ENCODE measurements around the gene ZNF385C. TPM values are rescaled to one million over a fixed set of nuclear protein-coding genes. Genes with fewer than 3 reads are reported as not detected.

ZNF385C gene
- total RNA-seq, 1 donor from 2014 or later: 1.3 TPM

DNA sequence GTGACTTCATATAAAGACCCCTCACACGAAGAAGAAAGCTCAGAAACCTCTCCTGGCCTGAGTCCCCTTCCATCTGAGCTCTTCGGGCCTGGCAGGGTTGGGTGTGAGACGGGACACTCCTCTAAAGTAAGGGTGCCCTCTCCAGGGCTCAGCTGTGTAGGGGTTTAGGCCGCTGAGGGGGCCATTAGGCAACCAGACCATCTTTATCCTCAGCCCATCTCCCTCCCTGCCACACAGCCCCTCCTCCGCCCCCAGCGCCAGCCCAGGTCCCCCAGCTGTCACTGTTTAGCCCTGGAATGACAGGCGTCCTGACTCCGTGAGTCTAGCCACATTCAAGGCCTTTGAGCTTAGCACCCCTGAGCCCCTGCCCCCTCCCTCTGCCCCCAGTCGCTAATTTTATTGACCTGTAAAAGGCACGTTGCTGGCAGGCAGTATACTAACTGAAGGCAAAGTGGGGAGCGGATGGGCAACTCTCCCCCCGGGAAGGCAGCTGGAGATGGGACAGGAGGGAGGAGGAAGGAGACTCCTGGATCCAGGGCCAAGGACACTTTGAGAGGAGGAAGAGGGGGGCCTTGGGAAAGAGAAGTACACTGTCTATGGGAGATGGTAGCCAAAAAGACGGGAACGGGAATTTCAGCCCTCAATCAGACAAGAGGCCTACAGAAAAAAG is 592 bp upstream of the ZNF385C start:
- TF ChIP-seq, protein P1, sequence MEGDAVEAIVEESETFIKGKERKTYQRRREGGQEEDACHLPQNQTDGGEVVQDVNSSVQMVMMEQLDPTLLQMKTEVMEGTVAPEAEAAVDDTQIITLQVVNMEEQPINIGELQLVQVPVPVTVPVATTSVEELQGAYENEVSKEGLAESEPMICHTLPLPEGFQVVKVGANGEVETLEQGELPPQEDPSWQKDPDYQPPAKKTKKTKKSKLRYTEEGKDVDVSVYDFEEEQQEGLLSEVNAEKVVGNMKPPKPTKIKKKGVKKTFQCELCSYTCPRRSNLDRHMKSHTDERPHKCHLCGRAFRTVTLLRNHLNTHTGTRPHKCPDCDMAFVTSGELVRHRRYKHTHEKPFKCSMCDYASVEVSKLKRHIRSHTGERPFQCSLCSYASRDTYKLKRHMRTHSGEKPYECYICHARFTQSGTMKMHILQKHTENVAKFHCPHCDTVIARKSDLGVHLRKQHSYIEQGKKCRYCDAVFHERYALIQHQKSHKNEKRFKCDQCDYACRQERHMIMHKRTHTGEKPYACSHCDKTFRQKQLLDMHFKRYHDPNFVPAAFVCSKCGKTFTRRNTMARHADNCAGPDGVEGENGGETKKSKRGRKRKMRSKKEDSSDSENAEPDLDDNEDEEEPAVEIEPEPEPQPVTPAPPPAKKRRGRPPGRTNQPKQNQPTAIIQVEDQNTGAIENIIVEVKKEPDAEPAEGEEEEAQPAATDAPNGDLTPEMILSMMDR (IDR thresholded peaks at IDR 0.05; ENCODE audit: unreplicated experiment): no peak
- peaks cover 8% of the 10 kb centered on the region for H3K27me3 Mint-ChIP-seq (ENCODE audit: unreplicated experiment)
- H3K36me3 Mint-ChIP-seq (ENCODE audit: low read depth, unreplicated experiment): no peaks in the 10 kb centered on the region
- H3K27ac Mint-ChIP-seq (ENCODE audit: unreplicated experiment): no peak overlapping the region
- H3K4me3 Mint-ChIP-seq (ENCODE audit: unreplicated experiment): no peak overlapping the region
- no peak for DNase-seq (ENCODE audit: low spot score)
- H3K4me1 Mint-ChIP-seq (ENCODE audit: unreplicated experiment): peaks cover 14% of the 10 kb centered on the region
- no peaks in the 10 kb centered on the region for H3K9me3 Mint-ChIP-seq (ENCODE audit: unreplicated experiment)

DNA sequence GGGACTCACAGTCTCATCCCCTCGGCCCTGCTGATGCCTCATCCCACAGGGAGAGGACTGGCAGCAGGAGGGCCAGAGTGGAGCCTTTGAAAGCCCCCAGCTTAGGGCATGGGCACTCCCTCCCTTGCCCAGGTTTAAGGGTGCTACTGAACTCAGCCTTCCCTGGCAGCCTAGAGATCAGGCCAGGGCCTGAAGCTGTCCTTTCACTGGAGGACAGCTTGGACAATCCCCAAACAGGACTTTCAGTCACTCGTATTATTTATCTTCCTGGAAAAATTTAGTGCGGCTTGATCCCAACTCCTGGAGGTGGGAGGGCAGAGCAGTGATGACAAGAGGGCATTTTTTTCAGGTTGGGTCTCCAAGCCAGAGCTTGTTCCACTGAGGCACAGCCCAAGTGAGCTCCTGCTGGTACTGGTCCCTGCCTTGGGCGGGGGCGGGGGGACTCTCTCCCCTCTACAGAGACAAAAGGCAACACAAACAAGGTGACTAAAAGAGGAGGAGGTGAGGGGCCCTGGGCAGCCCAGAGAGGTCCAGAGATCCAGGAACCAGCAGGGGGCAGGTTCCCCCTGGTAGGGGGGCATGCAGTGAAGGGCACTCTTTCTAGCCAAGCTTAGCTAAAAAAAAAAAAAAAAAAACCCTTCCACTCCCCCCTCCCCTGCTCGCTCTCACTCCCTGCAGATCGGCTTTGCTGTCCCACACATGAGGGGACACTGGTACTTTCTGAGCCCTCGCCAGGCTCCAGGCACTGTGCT is 1.7 kb downstream of the ZNF385C start:
- Mint-ChIP-seq H3K4me3 (ENCODE audit: unreplicated experiment) (no peak overlapping the region), H3K27me3 (ENCODE audit: unreplicated experiment) (peaks cover 8% of the 10 kb centered on the region), H3K9me3 (ENCODE audit: unreplicated experiment) (no peaks in the 10 kb centered on the region), H3K4me1 (ENCODE audit: unreplicated experiment) (peaks cover 23% of the 10 kb centered on the region), H3K36me3 (ENCODE audit: low read depth, unreplicated experiment) (no peaks in the 10 kb centered on the region), H3K27ac (ENCODE audit: unreplicated experiment) (no peak overlapping the region)
- TF ChIP-seq, protein P1 (IDR thresholded peaks at IDR 0.05; ENCODE audit: unreplicated experiment): no peak
- no peak for DNase-seq (ENCODE audit: low spot score)

GRCh38 chr17:42094375-42095069 is 3.8 kb downstream of the ZNF385C start:
- Mint-ChIP-seq H3K27me3 (ENCODE audit: unreplicated experiment) (peaks cover 8% of the 10 kb centered on the region), H3K36me3 (ENCODE audit: low read depth, unreplicated experiment) (no peaks in the 10 kb centered on the region), H3K27ac (ENCODE audit: unreplicated experiment) (peak overlapping the region; percentile 4), H3K4me1 (ENCODE audit: unreplicated experiment) (peaks cover 26% of the 10 kb centered on the region), H3K4me3 (ENCODE audit: unreplicated experiment) (peak overlapping the region; percentile 10), H3K9me3 (ENCODE audit: unreplicated experiment) (no peaks in the 10 kb centered on the region)
- no peak for DNase-seq (ENCODE audit: low spot score)
- TF ChIP-seq, protein P1 (IDR thresholded peaks at IDR 0.05; ENCODE audit: unreplicated experiment): no peak

DNA sequence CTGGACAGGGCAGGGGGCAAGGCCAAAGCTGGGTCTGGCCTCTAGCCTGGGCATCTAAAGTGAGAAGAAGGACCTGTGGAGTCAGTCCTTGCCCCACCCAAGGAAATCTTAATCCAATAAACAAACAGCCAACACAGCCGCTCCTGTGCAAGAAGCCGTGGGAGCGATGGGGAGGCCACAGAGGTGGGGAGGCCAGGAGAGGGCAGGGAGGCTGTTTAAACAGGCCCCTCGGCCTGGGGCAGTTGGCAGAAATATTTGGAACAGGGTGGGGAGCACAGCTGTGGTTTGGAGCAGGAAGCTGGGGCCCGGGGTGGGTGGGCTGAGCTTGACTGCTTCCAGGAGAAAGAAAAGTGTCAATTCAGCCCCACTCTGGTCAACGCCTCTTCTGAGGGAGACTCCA is 5.3 kb downstream of the ZNF385C start:
- Mint-ChIP-seq H3K27ac (ENCODE audit: unreplicated experiment) (no peak overlapping the region), H3K4me1 (ENCODE audit: unreplicated experiment) (peaks cover 31% of the 10 kb centered on the region), H3K36me3 (ENCODE audit: low read depth, unreplicated experiment) (no peaks in the 10 kb centered on the region), H3K27me3 (ENCODE audit: unreplicated experiment) (peaks cover 8% of the 10 kb centered on the region), H3K4me3 (ENCODE audit: unreplicated experiment) (no peak overlapping the region), H3K9me3 (ENCODE audit: unreplicated experiment) (no peaks in the 10 kb centered on the region)
- TF ChIP-seq, protein P1 (IDR thresholded peaks at IDR 0.05; ENCODE audit: unreplicated experiment): no peak
- no peak for DNase-seq (ENCODE audit: low spot score)

Data from endothelial cell (in vitro differentiated cells).